Breast epithelium (tissue), 4 donors: ENCODE results near the gene PHKG2. TPM values are rescaled to one million over a fixed set of nuclear protein-coding genes. Genes with fewer than 3 reads are reported as not detected.
A peak's percentile ranks its signal among the peaks of the same experiment; 100 is the strongest.

ENCODE experiments used
- DNase-seq, 2 donors: peaks; one replicate each; pipeline ENCODE4 v3.0.0-alpha.2; 2019; ENCODE audit warnings: low spot score in 2 of 2
- H3K27ac ChIP-seq, 2 donors: fragments of 200-600 bp; sonication (generic) in 1 of 2; one replicate each; pipeline ENCODE4 v1.5.1; 2016 to 2019; ENCODE audit warnings: mild to moderate bottlenecking in 1 of 2
- H3K27me3 ChIP-seq, 2 donors: fragments of 200-600 bp; sonication (generic) in 1 of 2; one replicate each; pipeline versions ENCODE4 v1.5.1 to v1.6.0; 2017 to 2019; ENCODE audit warnings: control low read depth in 1 of 2, mild to moderate bottlenecking in 1 of 2
- H3K36me3 ChIP-seq: fragments of 200-600 bp; one replicate; pipeline ENCODE4 v1.5.1; 2019
- H3K4me1 ChIP-seq, 2 donors: fragments of 200-600 bp; sonication (generic); one replicate each; pipeline ENCODE4 v1.5.1; 2016 to 2019; ENCODE audit warnings: control low read depth in 1 of 2
- H3K4me3 ChIP-seq, 3 donors: fragments of 200-600 bp; sonication (generic); 1 replicate in 2 of 3; 2 replicates in 1 of 3; pipeline ENCODE4 v1.5.1; 2016 to 2019; ENCODE audit warnings: mild to moderate bottlenecking in 3 of 3, moderate library complexity in 2 of 3
- H3K9me3 ChIP-seq, 2 donors: fragments of 200-600 bp; sonication (generic) in 1 of 2; one replicate each; pipeline ENCODE4 v1.5.1; 2016 to 2019; ENCODE audit warnings: control low read depth in 1 of 2
- CTCF ChIP-seq, 3 donors: fragments of 450-650 bp; IDR thresholded peaks; one replicate each; pipeline ENCODE4 v1.5.1; 2016 to 2017; ENCODE audit warnings: antibody characterized with exemption in 3 of 3, mild to moderate bottlenecking in 3 of 3, moderate library complexity in 3 of 3
- POLR2A ChIP-seq: fragments of 450-650 bp; IDR thresholded peaks from one replicate; pipeline ENCODE4 v1.6.1; 2016; ENCODE audit warnings: antibody characterized with exemption, mild to moderate bottlenecking, moderate library complexity
- POLR2AphosphoS5 ChIP-seq, 3 donors: sonication (generic); formaldehyde crosslinking; IDR thresholded peaks; one replicate each; pipeline ENCODE4 v1.6.1; 2017; ENCODE audit warnings: antibody characterized with exemption in 3 of 3
- intact Hi-C: fragments of 100-400 bp; cut with DNase I; formaldehyde crosslinking; loops from one replicate; pipeline ENCODE4 v1.15.1; 2023; ENCODE audit warnings: low total_unique reads
- total RNA-seq, 3 donors: library from RNA; depleted of rRNA; stranded (reverse); fragments of >200 nt; gene quantifications; one replicate each; pipeline ENCODE4 v1.1.0, GENCODE V29; 2016

PHKG2 gene
- total RNA-seq, 3 donors from 2014 or later: 28.5 to 38.8 (median 35.7) TPM

GRCh38 chr16:30728321-30728720 is 19.9 kb upstream of the PHKG2 start:
- no peaks in the 10 kb centered on the region for H3K9me3 ChIP-seq
- H3K4me1 ChIP-seq: peaks cover 0 to 5% of the 10 kb centered on the region in 2 donors
- DNase-seq: no peak
- no peak overlapping the region for H3K4me3 ChIP-seq
- TF ChIP-seq CTCF (IDR thresholded peaks at IDR 0.05): no peak
- no peak for TF ChIP-seq POLR2AphosphoS5 (IDR thresholded peaks at IDR 0.05)
- TF ChIP-seq POLR2A: no peak
- peaks cover under 1% of the 10 kb centered on the region for H3K36me3 ChIP-seq
- H3K27me3 ChIP-seq: no peaks in the 10 kb centered on the region
- no peak overlapping the region for H3K27ac ChIP-seq
- intact Hi-C loops: no loop called here

- Histone ChIP-seq H3K4me3 (no peak overlapping the region), H3K27ac (peak overlapping the region in 1 of 2 donors; percentile 4), H3K36me3 (peaks cover 6% of the 10 kb centered on the region), H3K27me3 (no peaks in the 10 kb centered on the region), H3K4me1 (peaks cover 0 to 5% of the 10 kb centered on the region in 2 donors), H3K9me3 (no peaks in the 10 kb centered on the region)
- no peak for DNase-seq
- TF ChIP-seq POLR2A (no peak), CTCF (IDR thresholded peaks at IDR 0.05) (no peak), POLR2AphosphoS5 (IDR thresholded peaks at IDR 0.05) (no peak)
- intact Hi-C loops: no loop called here
These were observed 19.1 kb upstream of the PHKG2 start for GRCh38 chr16:30728899-30729672.

- Histone ChIP-seq H3K4me3 (no peak overlapping the region), H3K36me3 (peaks cover 6% of the 10 kb centered on the region), H3K4me1 (peaks cover 0 to 5% of the 10 kb centered on the region in 2 donors), H3K9me3 (no peaks in the 10 kb centered on the region), H3K27ac (no peak overlapping the region), H3K27me3 (no peaks in the 10 kb centered on the region)
- no peak for DNase-seq
- intact Hi-C loops: no loop called here
- TF ChIP-seq POLR2AphosphoS5 (IDR thresholded peaks at IDR 0.05) (no peak), CTCF (IDR thresholded peaks at IDR 0.05) (no peak), POLR2A (no peak)
These were observed 16.8 kb upstream of the PHKG2 start for GRCh38 chr16:30731411-30731810.

- intact Hi-C loops: no loop called here
- no peak overlapping the region for H3K4me3 ChIP-seq
- DNase-seq: no peak
- peaks cover 21% of the 10 kb centered on the region for H3K36me3 ChIP-seq
- no peaks in the 10 kb centered on the region for H3K27me3 ChIP-seq
- H3K27ac ChIP-seq: no peak overlapping the region
- TF ChIP-seq CTCF (IDR thresholded peaks at IDR 0.05) (no peak), POLR2A (no peak), POLR2AphosphoS5 (IDR thresholded peaks at IDR 0.05) (no peak)
- H3K4me1 ChIP-seq: peaks cover 7 to 20% of the 10 kb centered on the region in 2 donors
- no peaks in the 10 kb centered on the region for H3K9me3 ChIP-seq
These were observed 11.0 kb upstream of the PHKG2 start for GRCh38 chr16:30736995-30737793.
